Gastroesophageal sphincter (tissue), 4 donors: Measurements from ENCODE around the gene NUCB1. TPM values are rescaled to one million over a fixed set of nuclear protein-coding genes. Genes with fewer than 3 reads are reported as not detected.
A peak's percentile ranks its signal among the peaks of the same experiment; 100 is the strongest.

Experiments used
- ATAC-seq: fragments of 150-250 bp; one replicate; pipeline ENCODE4 v1.9.1; 2016; ENCODE audit warnings: mild to moderate bottlenecking, moderate library complexity
- H3K27ac ChIP-seq, 4 donors: fragments of 200-600 bp; sonication (generic) in 3 of 4; 1 replicate in 3 of 4; 2 replicates in 1 of 4; pipeline ENCODE4 v1.5.1; 2016 to 2019
- H3K27me3 ChIP-seq: fragments of 200-600 bp; sonication (generic); one replicate; pipeline ENCODE4 v1.5.1; 2019
- H3K36me3 ChIP-seq, 2 donors: fragments of 200-600 bp; sonication (generic); one replicate each; pipeline ENCODE4 v1.5.1; 2019; ENCODE audit warnings: control low read depth in 1 of 2
- H3K4me1 ChIP-seq, 3 donors: fragments of 200-600 bp; sonication (generic); 1 replicate in 2 of 3; 2 replicates in 1 of 3; pipeline ENCODE4 v1.5.1; 2016 to 2019; ENCODE audit warnings: control low read depth in 2 of 3
- H3K4me3 ChIP-seq, 2 donors: fragments of 200-600 bp; sonication (generic); one replicate each; pipeline ENCODE4 v1.5.1; 2019; ENCODE audit warnings: mild to moderate bottlenecking in 1 of 2, moderate library complexity in 1 of 2
- H3K9me3 ChIP-seq, 3 donors: fragments of 200-600 bp; sonication (generic); one replicate each; pipeline ENCODE4 v1.5.1; 2017 to 2019; ENCODE audit warnings: control low read depth in 2 of 3
- EP300 ChIP-seq: sonication (generic); formaldehyde crosslinking; IDR thresholded peaks from one replicate; pipeline ENCODE4 v1.6.1; 2017; ENCODE audit warnings: antibody characterized with exemption, mild to moderate bottlenecking
- POLR2A ChIP-seq, 2 donors: fragments of 450-650 bp; IDR thresholded peaks; one replicate each; pipeline ENCODE4 v1.6.1; 2017; ENCODE audit warnings: antibody characterized with exemption in 2 of 2, mild to moderate bottlenecking in 2 of 2, moderate library complexity in 1 of 2
- POLR2AphosphoS5 ChIP-seq: sonication (generic); formaldehyde crosslinking; IDR thresholded peaks from one replicate; pipeline ENCODE4 v1.6.1; 2017; ENCODE audit warnings: antibody characterized with exemption
- WGBS, 2 donors: methylation state at CpG; one replicate each; pipeline ENCODE4 v1.1.5; 2018; ENCODE audit warnings: low coverage in 1 of 2; 5-methylcytosine and 5-hydroxymethylcytosine counted together
- total RNA-seq, 4 donors: library from RNA; depleted of rRNA; stranded (reverse); fragments of >200 nt; gene quantifications; one replicate each; pipeline ENCODE4 v1.1.0, GENCODE V29; 2016
- TF ChIP-seq, protein P1 (sequence below), 4 experiments: fragments of 200-600 bp in 2 of 4; fragments of 450-650 bp in 2 of 4; sonication (generic) in 1 of 4; IDR thresholded peaks; one replicate each; pipeline ENCODE4 v1.5.1; 2017 to 2019; ENCODE audit warnings: antibody characterized with exemption in 4 of 4, mild to moderate bottlenecking in 2 of 4, moderate library complexity in 2 of 4

NUCB1 gene
- total RNA-seq, 4 donors from 2014 or later = 188 to 326 (median 279) TPM

DNA sequence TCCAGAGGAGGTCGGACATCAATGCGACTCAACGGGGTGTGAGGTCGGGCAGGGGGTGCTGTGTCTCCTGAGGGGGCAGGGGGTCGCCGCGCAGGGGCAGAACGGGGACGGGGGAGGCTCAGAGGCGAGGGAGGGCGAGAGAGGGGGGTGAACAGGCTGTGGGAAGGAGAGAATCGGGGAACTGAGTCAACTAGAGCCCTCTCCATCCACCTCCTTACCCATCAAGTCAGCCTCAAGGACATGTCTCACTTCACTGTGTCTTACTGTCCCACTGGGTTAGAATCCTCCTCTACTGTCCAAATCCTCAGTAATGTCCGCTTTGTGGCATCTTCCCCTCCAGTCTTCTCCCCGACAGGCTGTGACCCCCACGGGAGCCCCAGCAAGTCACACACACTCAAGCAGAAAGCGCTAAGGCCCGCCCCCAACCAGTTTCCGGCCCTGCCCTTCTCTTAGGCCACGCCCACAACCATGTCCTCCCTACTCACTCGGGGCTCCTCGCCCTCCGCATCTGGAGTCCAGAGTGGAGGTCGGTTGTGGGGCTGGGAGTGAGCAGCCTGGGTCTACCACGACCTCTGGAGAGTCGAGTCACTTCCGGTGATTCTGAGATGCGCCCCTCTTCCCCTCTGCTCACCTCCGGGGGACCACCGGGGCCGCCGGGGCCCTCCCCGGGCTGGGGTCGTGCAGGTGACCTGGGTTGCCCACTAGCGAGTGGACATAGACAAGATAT, 41.0 kb upstream of the NUCB1 start:
- H3K9me3 ChIP-seq = no peaks in the 10 kb centered on the region
- no peak overlapping the region for H3K27ac ChIP-seq
- ATAC-seq = no peak
- H3K36me3 ChIP-seq = peaks cover 0 to 28% of the 10 kb centered on the region in 2 donors
- H3K4me1 ChIP-seq = no peaks in the 10 kb centered on the region
- no peak for TF ChIP-seq POLR2A (IDR thresholded peaks at IDR 0.05)
- no peaks in the 10 kb centered on the region for H3K27me3 ChIP-seq
- WGBS, 2 donors = 30 to 49% methylated on average over 2 to 9 of the region's 34 CpGs
- H3K4me3 ChIP-seq = no peak overlapping the region

DNA sequence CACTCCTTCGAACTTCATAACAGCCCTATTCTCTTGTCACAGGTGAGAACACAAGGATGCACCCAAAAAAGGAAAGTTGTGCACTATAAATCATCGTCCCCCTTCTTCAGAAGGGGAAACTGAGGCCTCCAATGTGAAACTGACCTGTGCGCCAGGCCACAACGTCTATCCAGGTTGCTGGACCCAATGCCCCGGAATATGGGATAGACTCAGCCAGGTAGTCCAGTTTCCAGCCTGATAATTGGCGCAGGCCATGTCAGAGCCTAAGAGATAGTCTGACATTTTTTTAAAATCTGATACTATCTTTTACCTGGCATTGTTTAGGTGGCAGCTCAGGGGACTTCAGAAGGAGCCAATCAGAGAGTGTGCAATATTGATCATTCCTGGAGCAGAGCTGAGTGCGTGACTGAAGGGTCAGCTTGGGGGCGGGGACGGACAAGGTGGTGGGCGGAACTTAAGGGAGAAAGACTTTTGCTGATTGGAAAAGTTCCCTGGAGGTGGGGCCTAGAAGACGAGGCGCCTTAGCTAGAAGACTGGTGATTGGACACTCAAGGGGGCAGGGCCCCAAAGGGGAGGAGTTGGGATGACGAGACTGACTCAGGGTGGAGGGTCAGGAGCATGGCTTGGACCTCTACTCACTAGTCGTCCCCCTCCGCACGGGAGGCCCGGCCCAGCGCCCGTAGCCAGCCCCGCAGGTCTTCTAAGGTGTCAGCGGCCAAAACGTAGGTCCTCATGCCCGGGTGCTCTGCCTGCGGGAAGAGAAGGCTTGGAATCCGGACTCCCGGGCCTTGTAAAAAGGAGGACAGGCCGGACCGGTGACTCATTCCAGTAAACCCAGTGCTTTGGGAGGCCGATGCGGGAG, 40.2 kb upstream of the NUCB1 start:
- TF ChIP-seq POLR2A (IDR thresholded peaks at IDR 0.05) (no peak), EP300 (no peak), POLR2AphosphoS5 (no peak)
- TF ChIP-seq, protein P1, sequence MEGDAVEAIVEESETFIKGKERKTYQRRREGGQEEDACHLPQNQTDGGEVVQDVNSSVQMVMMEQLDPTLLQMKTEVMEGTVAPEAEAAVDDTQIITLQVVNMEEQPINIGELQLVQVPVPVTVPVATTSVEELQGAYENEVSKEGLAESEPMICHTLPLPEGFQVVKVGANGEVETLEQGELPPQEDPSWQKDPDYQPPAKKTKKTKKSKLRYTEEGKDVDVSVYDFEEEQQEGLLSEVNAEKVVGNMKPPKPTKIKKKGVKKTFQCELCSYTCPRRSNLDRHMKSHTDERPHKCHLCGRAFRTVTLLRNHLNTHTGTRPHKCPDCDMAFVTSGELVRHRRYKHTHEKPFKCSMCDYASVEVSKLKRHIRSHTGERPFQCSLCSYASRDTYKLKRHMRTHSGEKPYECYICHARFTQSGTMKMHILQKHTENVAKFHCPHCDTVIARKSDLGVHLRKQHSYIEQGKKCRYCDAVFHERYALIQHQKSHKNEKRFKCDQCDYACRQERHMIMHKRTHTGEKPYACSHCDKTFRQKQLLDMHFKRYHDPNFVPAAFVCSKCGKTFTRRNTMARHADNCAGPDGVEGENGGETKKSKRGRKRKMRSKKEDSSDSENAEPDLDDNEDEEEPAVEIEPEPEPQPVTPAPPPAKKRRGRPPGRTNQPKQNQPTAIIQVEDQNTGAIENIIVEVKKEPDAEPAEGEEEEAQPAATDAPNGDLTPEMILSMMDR (IDR thresholded peaks at IDR 0.05) = no peak
- H3K9me3 ChIP-seq = no peaks in the 10 kb centered on the region
- peaks cover 0 to 36% of the 10 kb centered on the region in 2 donors for H3K36me3 ChIP-seq
- peak; percentile 34 for ATAC-seq
- H3K4me3 ChIP-seq = no peak overlapping the region
- no peaks in the 10 kb centered on the region for H3K27me3 ChIP-seq
- 84 to 89% methylated on average over 6 to 20 of the region's 30 CpGs for WGBS, 2 donors
- H3K4me1 ChIP-seq = no peaks in the 10 kb centered on the region
- no peak overlapping the region for H3K27ac ChIP-seq

DNA sequence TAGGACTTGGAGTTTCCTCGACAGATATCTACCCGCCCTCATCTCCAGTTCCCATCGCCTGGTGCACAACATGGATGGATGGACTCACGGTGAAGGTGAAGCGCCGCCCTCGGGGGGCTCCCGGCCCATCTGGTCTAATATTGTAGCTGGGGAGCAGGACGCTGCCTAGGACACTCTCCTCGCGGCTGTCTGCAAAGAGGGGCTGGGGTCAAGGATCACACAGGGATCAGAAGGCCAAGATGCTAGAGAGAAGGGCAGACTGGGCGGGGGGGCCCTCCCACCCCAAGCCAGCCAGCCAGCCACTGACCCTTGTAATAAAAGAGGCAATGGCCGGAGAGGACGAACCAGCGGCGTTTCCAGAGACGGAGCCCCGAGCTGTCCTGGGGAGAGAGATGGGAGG, 38.8 kb upstream of the NUCB1 start:
- 74 to 79% methylated on average over 2 to 6 of the region's 18 CpGs for WGBS, 2 donors
- ATAC-seq = no peak
- Histone ChIP-seq H3K4me3 (no peak overlapping the region), H3K9me3 (no peaks in the 10 kb centered on the region), H3K4me1 (peaks cover 0 to 2% (median 0%) of the 10 kb centered on the region in 3 donors), H3K27me3 (no peaks in the 10 kb centered on the region), H3K36me3 (peaks cover 0 to 41% of the 10 kb centered on the region in 2 donors), H3K27ac (no peak overlapping the region)
- TF ChIP-seq, protein P1 (IDR thresholded peaks at IDR 0.05) = no peak
- TF ChIP-seq POLR2A (IDR thresholded peaks at IDR 0.05) (no peak), POLR2AphosphoS5 (no peak), EP300 (no peak)

DNA sequence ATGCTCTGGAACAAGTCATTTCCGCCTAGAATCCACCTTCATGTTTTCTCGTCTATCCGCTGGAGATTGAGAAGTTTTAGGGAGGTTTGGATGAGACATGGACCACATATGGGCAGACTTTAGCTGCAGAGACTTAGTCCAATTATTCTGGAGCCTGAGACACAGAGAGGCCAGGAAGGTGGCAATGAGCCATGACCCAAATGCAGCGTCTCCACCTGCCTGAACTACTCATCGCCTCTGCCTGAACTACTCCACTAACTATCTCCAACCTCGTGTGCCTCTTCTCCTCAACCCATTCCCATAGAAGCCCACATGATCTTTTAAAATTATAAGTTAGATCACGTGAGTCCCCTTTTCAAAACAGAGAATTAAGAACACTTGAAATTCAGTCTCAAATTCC, 37.3 kb upstream of the NUCB1 start:
- H3K27ac ChIP-seq = no peak overlapping the region
- no peaks in the 10 kb centered on the region for H3K27me3 ChIP-seq
- ATAC-seq = no peak
- no peak overlapping the region for H3K4me3 ChIP-seq
- H3K9me3 ChIP-seq = no peaks in the 10 kb centered on the region
- TF ChIP-seq EP300 (no peak), POLR2A (IDR thresholded peaks at IDR 0.05) (no peak), POLR2AphosphoS5 (no peak)
- TF ChIP-seq, protein P1 (IDR thresholded peaks at IDR 0.05) = no peak
- H3K36me3 ChIP-seq = peaks cover 0 to 41% of the 10 kb centered on the region in 2 donors
- H3K4me1 ChIP-seq = peaks cover 0 to 17% (median 5%) of the 10 kb centered on the region in 3 donors
- WGBS, 2 donors = 73 to 77% methylated on average over 3 to 4 of the region's 7 CpGs

DNA sequence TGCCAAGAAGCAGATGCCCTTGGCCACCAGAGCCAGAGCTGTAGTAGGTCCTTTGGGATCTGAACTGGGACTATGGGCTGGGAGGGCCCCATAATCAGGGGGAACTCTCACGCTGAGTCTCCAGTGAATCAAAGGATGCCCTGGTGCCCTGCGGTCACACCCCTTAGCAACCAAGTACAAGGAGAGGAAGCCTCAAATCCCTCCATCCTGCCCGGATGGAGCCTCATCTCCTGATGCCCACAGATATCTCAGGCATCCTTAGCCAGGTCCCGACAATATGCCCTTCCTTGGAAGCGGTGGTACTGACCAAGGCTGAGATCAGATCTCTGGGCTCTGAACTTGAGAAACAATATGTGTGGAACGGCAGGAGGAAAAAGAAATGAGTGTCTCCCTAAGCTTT, 33.4 kb upstream of the NUCB1 start:
- no peak for ATAC-seq
- WGBS, 2 donors = 40% methylated on average over 3 of the region's 6 CpGs; no CpG with 5 or more reads in 1 of the 2 donors
- H3K4me3 ChIP-seq = no peak overlapping the region

More for the DNA sequence above, 33.4 kb upstream of the NUCB1 start:
- H3K4me1 ChIP-seq = peaks cover 0 to 38% (median 6%) of the 10 kb centered on the region in 3 donors
- peaks cover 0 to 16% of the 10 kb centered on the region in 2 donors for H3K36me3 ChIP-seq
- H3K27ac ChIP-seq = peak overlapping the region in 3 of 4 donors; percentile 82 to 84 (median 82)
- no peaks in the 10 kb centered on the region for H3K9me3 ChIP-seq
- no peaks in the 10 kb centered on the region for H3K27me3 ChIP-seq
- no peak for TF ChIP-seq POLR2A (IDR thresholded peaks at IDR 0.05)
- TF ChIP-seq, protein P1 (IDR thresholded peaks at IDR 0.05) = no peak
- TF ChIP-seq POLR2AphosphoS5 = no peak
- no peak for TF ChIP-seq EP300
